Neuronal stem cell (in vitro differentiated cells): ENCODE measurements around the gene SIL1. TPM values are rescaled to one million over a fixed set of nuclear protein-coding genes. Genes with fewer than 3 reads are reported as not detected.
A peak's percentile ranks its signal among the peaks of the same experiment; 100 is the strongest.

ENCODE experiments used
- DNase-seq: peaks from one replicate; pipeline ENCODE4 v3.0.0-alpha.2; 2013; ENCODE audit warnings: low spot score
- H2AFZ ChIP-seq: one replicate; pipeline ENCODE4 v1.6.1; 2013; ENCODE audit warnings: mild to moderate bottlenecking, low read length, inconsistent platforms
- H2AK5ac ChIP-seq: 2 replicates; pipeline ENCODE4 v1.6.1; 2013; ENCODE audit warnings: low read depth, mild to moderate bottlenecking, inconsistent platforms, low read length, moderate library complexity, mixed read lengths
- H2BK120ac ChIP-seq: 2 replicates; pipeline ENCODE4 v1.6.1; 2013; ENCODE audit warnings: low read depth, mild to moderate bottlenecking, inconsistent platforms, low read length, moderate library complexity, mixed read lengths
- H2BK12ac ChIP-seq: one replicate; pipeline ENCODE4 v1.6.1; 2013; ENCODE audit warnings: low read length, inconsistent platforms
- H2BK15ac ChIP-seq: 2 replicates; pipeline ENCODE4 v1.6.1; 2013; ENCODE audit warnings: mild to moderate bottlenecking, low read length, inconsistent platforms, mixed read lengths
- H2BK5ac ChIP-seq: one replicate; pipeline ENCODE4 v1.6.1; 2013; ENCODE audit warnings: inconsistent platforms, mild to moderate bottlenecking, low read length, moderate library complexity
- H3K14ac ChIP-seq: one replicate; pipeline ENCODE4 v1.6.1; 2013; ENCODE audit warnings: low read length, inconsistent platforms
- H3K18ac ChIP-seq: 2 replicates; pipeline ENCODE4 v1.6.1; 2013; ENCODE audit warnings: low read length, inconsistent platforms
- H3K23ac ChIP-seq: 2 replicates; pipeline ENCODE4 v1.6.1; 2013; ENCODE audit warnings: low read depth, mild to moderate bottlenecking, mixed read lengths, low read length, inconsistent platforms; ENCODE audit not compliant: poor library complexity
- H3K27ac ChIP-seq: replicated peaks from 3 replicates; pipeline ENCODE4 v1.5.1; 2013; ENCODE audit warnings: low read length, inconsistent platforms
- H3K27me3 ChIP-seq, 3 experiments: 2 replicates each; pipeline ENCODE4 v1.6.1; 2013; ENCODE audit warnings: low read length in 3 of 3, mild to moderate bottlenecking in 2 of 3, inconsistent platforms in 1 of 3, low read depth in 1 of 3, mixed read lengths in 1 of 3, moderate library complexity in 1 of 3; ENCODE audit not compliant: control insufficient read depth in 3 of 3, insufficient read depth in 3 of 3
- H3K36me3 ChIP-seq, 2 donors: replicated peaks in 1 of 2; 2 replicates each; pipeline ENCODE4 v1.6.1; 2013; ENCODE audit warnings: low read length in 2 of 2; ENCODE audit not compliant: control insufficient read depth in 2 of 2, insufficient read depth in 2 of 2
- H3K4ac ChIP-seq: 2 replicates; pipeline ENCODE4 v1.6.1; 2013; ENCODE audit warnings: inconsistent platforms, mild to moderate bottlenecking, low read length, moderate library complexity
- H3K4me1 ChIP-seq, 2 donors: 1 replicate in 1 of 2; 2 replicates in 1 of 2; pipeline ENCODE4 v1.6.1; 2013; ENCODE audit warnings: low read length in 2 of 2, low read depth in 1 of 2; ENCODE audit not compliant: control insufficient read depth in 2 of 2, insufficient read depth in 1 of 2
- H3K4me2 ChIP-seq: one replicate; pipeline ENCODE4 v1.6.1; 2013; ENCODE audit warnings: mild to moderate bottlenecking, low read length, inconsistent platforms; ENCODE audit not compliant: insufficient read depth, poor library complexity, severe bottlenecking
- H3K4me3 ChIP-seq, 2 donors: 2 replicates each; pipeline ENCODE4 v1.5.1; 2013; ENCODE audit warnings: low read length in 2 of 2, mild to moderate bottlenecking in 2 of 2, inconsistent platforms in 1 of 2, moderate library complexity in 1 of 2
- H3K79me1 ChIP-seq: one replicate; pipeline ENCODE4 v1.6.1; 2013; ENCODE audit warnings: low read depth, mild to moderate bottlenecking, inconsistent platforms, low read length, moderate library complexity
- H3K9ac ChIP-seq: one replicate; pipeline ENCODE4 v1.6.1; 2013; ENCODE audit warnings: mild to moderate bottlenecking, low read depth, low read length, inconsistent platforms; ENCODE audit not compliant: poor library complexity
- H3K9me3 ChIP-seq, 2 donors: replicated peaks in 1 of 2; 2 replicates each; pipeline versions ENCODE3 to v1.6.1; 2013; ENCODE audit warnings: low read length in 2 of 2, mild to moderate bottlenecking in 2 of 2, inconsistent platforms in 1 of 2, low read depth in 1 of 2, mixed read lengths in 1 of 2, moderate library complexity in 1 of 2; ENCODE audit not compliant: control insufficient read depth in 2 of 2, insufficient read depth in 1 of 2
- H4K8ac ChIP-seq: one replicate; pipeline ENCODE4 v1.6.1; 2013; ENCODE audit warnings: low read depth, mild to moderate bottlenecking, inconsistent platforms, low read length, moderate library complexity
- H4K91ac ChIP-seq: one replicate; pipeline ENCODE4 v1.6.1; 2013; ENCODE audit warnings: low read length, low read depth, mild to moderate bottlenecking, inconsistent platforms; ENCODE audit not compliant: poor library complexity
- WGBS, 2 donors: extraction: QIAGEN DNeasy Blood & Tissue Kit; methylation state at CpG; one replicate each; pipeline ENCODE4 v1.1.7; 2013; ENCODE audit warnings: missing lambda C conversion rate in 2 of 2, mixed read lengths in 1 of 2; ENCODE audit not compliant: insufficient read length in 2 of 2, insufficient replicate concordance in 1 of 2; ENCODE audit errors: extremely low coverage in 2 of 2; 5-methylcytosine and 5-hydroxymethylcytosine counted together
- polyA plus RNA-seq, 2 experiments: library from polyadenylated mRNA; stranded (reverse); fragments of 200-250 nt; gene quantifications; one replicate each; pipeline ENCODE4 v1.2.3, GENCODE V29; 2013

SIL1 gene
- polyA plus RNA-seq (2013, experiment 1 of 2): 7.3 TPM
- polyA plus RNA-seq (2013, experiment 2 of 2): 6.5 TPM

GRCh38 chr5:139197710-139198669, at the start of gene SIL1:
Gene SIL1 (minus strand): TSS chr5:139198368. CDS start chr5:139127843, 70,525 bp downstream.
- no peak within 1 kb of the TSS for H2BK15ac ChIP-seq
- H3K18ac ChIP-seq: peak within 1 kb of the TSS; percentile 93
- H4K91ac ChIP-seq: no peak within 1 kb of the TSS
- H3K27ac ChIP-seq: peak within 1 kb of the TSS; percentile 29
- H2BK120ac ChIP-seq: no peak within 1 kb of the TSS
- WGBS, 2 donors: no CpG with 5 or more reads among the region's 61 CpGs
- peaks cover 0 to 8% of the 10 kb centered on the region in 2 donors for H3K36me3 ChIP-seq
- no peaks in the 10 kb centered on the region for H3K9me3 ChIP-seq
- H3K4me2 ChIP-seq: peak within 1 kb of the TSS; percentile 54
- H3K4me1 ChIP-seq: peaks cover 0 to 6% of the 10 kb centered on the region in 2 donors
- no peak within 1 kb of the TSS for H2BK5ac ChIP-seq
- no peak within 1 kb of the TSS for H3K4ac ChIP-seq
- H2AK5ac ChIP-seq: no peak within 1 kb of the TSS
- H3K27me3 ChIP-seq: no peaks in the 10 kb centered on the region
- H3K79me1 ChIP-seq: no peaks in the 10 kb centered on the region
- DNase-seq: peak; percentile 93
- H3K9ac ChIP-seq: peak within 1 kb of the TSS; percentile 70
- H3K14ac ChIP-seq: no peak within 1 kb of the TSS
- peak within 1 kb of the TSS; percentile 70 to 81 for H3K4me3 ChIP-seq
- no peak within 1 kb of the TSS for H4K8ac ChIP-seq
- H2AFZ ChIP-seq: peak within 1 kb of the TSS; percentile 88
- peak within 1 kb of the TSS; percentile 68 for H3K23ac ChIP-seq
- no peak within 1 kb of the TSS for H2BK12ac ChIP-seq

GRCh38 chr5:139246394-139246793, 48.2 kb upstream of the SIL1 start:
- no peak overlapping the region for H3K4ac ChIP-seq
- H3K4me3 ChIP-seq: no peak overlapping the region
- no peaks in the 10 kb centered on the region for H3K79me1 ChIP-seq
- peak overlapping the region; percentile 90 for H2AFZ ChIP-seq
- H2BK5ac ChIP-seq: no peak overlapping the region
- H3K27ac ChIP-seq: no peak overlapping the region
- H3K36me3 ChIP-seq: no peaks in the 10 kb centered on the region
- H3K4me2 ChIP-seq: no peak overlapping the region
- H4K91ac ChIP-seq: no peak overlapping the region
- no peak overlapping the region for H3K23ac ChIP-seq
- no peak overlapping the region for H2BK12ac ChIP-seq
- no peak overlapping the region for H2BK120ac ChIP-seq
- H3K9me3 ChIP-seq: no peaks in the 10 kb centered on the region
- no peak for DNase-seq
- H3K14ac ChIP-seq: no peak overlapping the region
- H2AK5ac ChIP-seq: no peak overlapping the region
- no peak overlapping the region for H2BK15ac ChIP-seq
- H4K8ac ChIP-seq: no peak overlapping the region
- H3K4me1 ChIP-seq: peaks cover 2 to 4% of the 10 kb centered on the region in 2 donors
- WGBS, 2 donors: no CpG with 5 or more reads among the region's 4 CpGs
- no peak overlapping the region for H3K9ac ChIP-seq
- peaks cover 0 to 7% (median 0%) of the 10 kb centered on the region in 3 experiments for H3K27me3 ChIP-seq
- H3K18ac ChIP-seq: no peak overlapping the region

GRCh38 chr5:139245637-139246339, 47.6 kb upstream of the SIL1 start:
- Histone ChIP-seq H2BK120ac (no peak overlapping the region), H4K91ac (no peak overlapping the region), H3K4me1 (peaks cover 2 to 4% of the 10 kb centered on the region in 2 donors), H2AFZ (peak overlapping the region; percentile 90), H3K9me3 (no peaks in the 10 kb centered on the region), H2AK5ac (no peak overlapping the region), H3K27me3 (peaks cover 0 to 9% (median 0%) of the 10 kb centered on the region in 3 experiments), H2BK5ac (no peak overlapping the region), H3K79me1 (no peaks in the 10 kb centered on the region), H2BK15ac (no peak overlapping the region), H3K14ac (no peak overlapping the region), H3K4me3 (no peak overlapping the region), H3K36me3 (no peaks in the 10 kb centered on the region), H3K9ac (no peak overlapping the region), H3K23ac (no peak overlapping the region), H4K8ac (no peak overlapping the region), H3K18ac (no peak overlapping the region), H2BK12ac (no peak overlapping the region), H3K4me2 (no peak overlapping the region), H3K4ac (no peak overlapping the region), H3K27ac (no peak overlapping the region)
- DNase-seq: no peak
